Embryonic facial prominence (tissue), 1 donor: Measurements from ENCODE around the gene ALPI.

ENCODE experiments used
- DNase-seq: peaks from one replicate; pipeline ENCODE4 v3.0.0-alpha.2; 2016; ENCODE audit errors: extremely low spot score

The ALPI gene

DNA sequence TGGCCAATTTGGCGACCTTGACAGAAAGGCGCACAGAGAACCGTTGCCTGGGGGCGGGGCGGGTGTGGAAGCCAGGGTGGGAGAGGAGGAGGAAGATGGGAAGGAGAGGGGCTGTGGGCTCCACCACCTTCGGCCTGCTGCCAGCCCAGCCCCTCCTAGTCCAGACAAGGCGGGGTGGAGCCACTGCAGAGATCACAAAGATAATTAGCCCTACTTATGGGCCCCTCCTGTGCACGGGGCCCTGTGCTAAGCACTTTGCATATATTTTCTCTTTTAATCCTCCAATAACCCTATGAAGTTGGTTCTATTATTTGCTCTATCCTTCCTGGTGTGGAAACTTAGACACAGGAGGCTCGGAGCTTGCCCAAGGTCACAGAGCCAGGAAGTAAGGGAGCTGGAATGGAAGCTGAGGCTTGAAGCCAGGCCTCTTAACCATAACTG lies 45.4 kb downstream of the ALPI start:
- no peak for DNase-seq

- DNase-seq = no peak
Observed at GRCh38 chr2:232501794-232502390, 45.9 kb downstream of the ALPI start.

GRCh38 chr2:232502511-232502910 lies 46.6 kb downstream of the ALPI start:
- DNase-seq = no peak

GRCh38 chr2:232502911-232503808 lies 47.2 kb downstream of the ALPI start:
- no peak for DNase-seq

DNA sequence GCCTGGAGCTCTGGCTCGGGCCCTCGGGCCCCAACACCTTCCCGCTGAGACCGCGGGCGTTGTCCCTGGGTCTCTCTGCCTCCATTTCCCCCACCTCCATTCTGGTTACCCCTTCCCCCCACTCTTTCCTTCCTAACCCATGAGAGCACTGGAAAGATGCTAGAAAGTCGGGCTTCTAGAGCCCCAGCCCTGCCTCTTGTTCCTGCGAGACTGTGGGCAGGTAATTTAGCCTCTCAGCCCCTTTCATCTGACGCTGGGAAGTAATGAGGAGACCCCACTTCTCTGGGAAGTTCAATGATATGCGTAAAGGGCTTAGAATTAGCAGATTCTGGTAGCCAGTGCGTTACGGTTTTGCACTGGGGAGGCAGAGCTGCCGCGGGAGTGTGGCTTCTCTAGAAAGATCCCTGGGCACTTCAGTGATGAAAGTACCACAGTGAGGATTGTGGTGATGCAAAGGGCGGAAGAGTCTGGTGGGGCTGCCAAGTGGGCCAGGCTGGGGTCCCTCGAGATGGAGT lies 47.9 kb downstream of the ALPI start:
- DNase-seq = no peak

DNA sequence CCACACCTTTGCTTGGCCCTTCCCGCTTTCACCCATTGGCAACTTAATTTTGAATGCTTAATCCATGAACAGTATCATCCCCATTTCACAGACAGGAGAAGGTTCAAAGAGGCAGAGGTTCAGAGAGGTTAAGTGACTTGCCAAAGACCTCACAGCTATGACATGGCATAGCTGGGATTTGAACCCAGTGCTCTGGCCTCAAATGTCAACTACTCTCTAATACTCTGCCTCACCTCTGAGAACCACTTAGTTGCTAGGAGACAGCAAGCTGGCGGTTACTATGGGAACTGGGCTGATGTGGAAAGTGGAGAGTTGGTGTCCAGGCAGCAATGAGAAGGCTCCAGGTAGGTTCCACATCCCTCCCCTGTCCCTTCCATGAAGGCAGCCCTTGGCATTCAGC lies 48.5 kb downstream of the ALPI start:
- no peak for DNase-seq

DNA sequence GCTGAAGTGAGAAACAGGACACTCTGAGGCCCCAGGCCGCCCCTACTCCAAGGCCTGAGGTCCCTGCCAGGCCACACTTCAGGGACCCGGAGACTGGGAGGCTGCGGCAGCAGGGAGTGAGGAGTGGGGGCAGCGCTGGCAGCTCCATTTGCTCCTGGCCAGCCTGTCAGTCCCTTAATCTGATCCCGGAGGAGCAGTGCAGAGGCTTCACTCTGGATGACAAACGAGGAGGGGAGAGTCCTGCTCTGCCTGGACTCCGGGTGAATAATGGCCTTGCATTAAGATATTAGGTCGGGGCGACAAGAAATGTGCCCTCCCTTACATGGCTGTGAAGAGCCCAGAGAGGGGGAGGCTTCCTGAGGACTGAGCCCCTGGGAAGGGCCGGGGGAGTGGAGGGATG lies 49.9 kb downstream of the ALPI start:
- no peak for DNase-seq

- DNase-seq = no peak
Observed at GRCh38 chr2:232506709-232507108, 50.8 kb downstream of the ALPI start.

GRCh38 chr2:232508251-232508650 lies 52.3 kb downstream of the ALPI start:
- DNase-seq = no peak
